Trophoblast cell (in vitro differentiated cells and primary cell): Measurements from ENCODE around the gene KHDC4.

ENCODE experiments used
- DNase-seq, 2 donors: peaks; one replicate each; pipeline ENCODE4 v3.0.0-alpha.2; 2016
- H2AFZ ChIP-seq: 2 replicates; pipeline ENCODE4 v1.6.1; 2013; ENCODE audit warnings: low read length, moderate library complexity, mild to moderate bottlenecking; ENCODE audit not compliant: insufficient read depth, poor library complexity
- H2AK5ac ChIP-seq: 2 replicates; pipeline ENCODE4 v1.6.1; 2013; ENCODE audit warnings: mild to moderate bottlenecking, low read length
- H2BK120ac ChIP-seq: 2 replicates; pipeline ENCODE4 v1.6.1; 2013; ENCODE audit warnings: low read length, mild to moderate bottlenecking, moderate library complexity; ENCODE audit not compliant: insufficient read depth, poor library complexity
- H2BK12ac ChIP-seq: 2 replicates; pipeline ENCODE4 v1.6.1; 2013; ENCODE audit warnings: mild to moderate bottlenecking, low read length, moderate library complexity
- H2BK5ac ChIP-seq: 2 replicates; pipeline ENCODE4 v1.6.1; 2013; ENCODE audit warnings: low read length, low read depth, moderate library complexity, mild to moderate bottlenecking; ENCODE audit not compliant: poor library complexity
- H3K14ac ChIP-seq: 2 replicates; pipeline ENCODE4 v1.6.1; 2013; ENCODE audit warnings: mild to moderate bottlenecking, low read length
- H3K18ac ChIP-seq: 2 replicates; pipeline ENCODE4 v1.6.1; 2013; ENCODE audit warnings: mild to moderate bottlenecking, low read length
- H3K23ac ChIP-seq: 2 replicates; pipeline ENCODE4 v1.6.1; 2013; ENCODE audit warnings: low read length
- H3K27ac ChIP-seq: 2 replicates; pipeline ENCODE4 v1.5.1; 2013; ENCODE audit warnings: low read depth, mild to moderate bottlenecking, inconsistent platforms, low read length, moderate library complexity
- H3K27me3 ChIP-seq: 2 replicates; pipeline ENCODE4 v1.6.1; 2013; ENCODE audit warnings: inconsistent platforms, mild to moderate bottlenecking, low read length, moderate library complexity; ENCODE audit not compliant: insufficient read depth
- H3K36me3 ChIP-seq, 2 experiments: 1 replicate in 1 of 2; 2 replicates in 1 of 2; pipeline ENCODE4 v1.6.1; 2013; ENCODE audit warnings: low read length in 2 of 2, mild to moderate bottlenecking in 2 of 2, moderate library complexity in 1 of 2; ENCODE audit not compliant: insufficient read depth in 2 of 2, control insufficient read depth in 1 of 2
- H3K4ac ChIP-seq: 2 replicates; pipeline ENCODE4 v1.6.1; 2013; ENCODE audit warnings: low read depth, mild to moderate bottlenecking, low read length, moderate library complexity
- H3K4me1 ChIP-seq, 2 experiments: 1 replicate in 1 of 2; 2 replicates in 1 of 2; pipeline ENCODE4 v1.6.1; 2013; ENCODE audit warnings: low read length in 2 of 2, mild to moderate bottlenecking in 2 of 2, moderate library complexity in 1 of 2; ENCODE audit not compliant: insufficient read depth in 2 of 2, control insufficient read depth in 1 of 2
- H3K4me2 ChIP-seq: 2 replicates; pipeline ENCODE4 v1.6.1; 2013; ENCODE audit warnings: inconsistent platforms, mild to moderate bottlenecking, low read length, moderate library complexity
- H3K4me3 ChIP-seq: 2 replicates; pipeline ENCODE4 v1.5.1; 2013; ENCODE audit warnings: mild to moderate bottlenecking, low read depth, low read length, inconsistent platforms
- H3K79me1 ChIP-seq: one replicate; pipeline ENCODE4 v1.6.1; 2013; ENCODE audit warnings: low read length
- H3K79me2 ChIP-seq: 2 replicates; pipeline ENCODE4 v1.6.1; 2013; ENCODE audit warnings: low read length, mild to moderate bottlenecking; ENCODE audit not compliant: control insufficient read depth, insufficient read depth, poor library complexity
- H3K9ac ChIP-seq: 2 replicates; pipeline ENCODE4 v1.6.1; 2013; ENCODE audit warnings: mild to moderate bottlenecking, low read length
- H3K9me3 ChIP-seq: 2 replicates; pipeline ENCODE4 v1.6.1; 2013; ENCODE audit warnings: low read depth, mild to moderate bottlenecking, control low read depth, inconsistent platforms, low read length; ENCODE audit not compliant: insufficient read depth
- H4K12ac ChIP-seq: 2 replicates; pipeline ENCODE4 v1.6.1; 2013; ENCODE audit warnings: low read depth, mild to moderate bottlenecking, low read length, moderate library complexity
- H4K8ac ChIP-seq: 2 replicates; pipeline ENCODE4 v1.6.1; 2013; ENCODE audit warnings: low read depth, mild to moderate bottlenecking, low read length, moderate library complexity
- H4K91ac ChIP-seq: one replicate; pipeline ENCODE4 v1.6.1; 2013; ENCODE audit warnings: low read depth, mild to moderate bottlenecking, low read length, moderate library complexity
- WGBS: extraction: QIAGEN DNeasy Blood & Tissue Kit; methylation state at CpG from one replicate; pipeline ENCODE4 v1.1.7; 2013; ENCODE audit warnings: missing lambda C conversion rate; ENCODE audit not compliant: insufficient read length, insufficient coverage; ENCODE audit errors: extremely low coverage; 5-methylcytosine and 5-hydroxymethylcytosine counted together

The KHDC4 gene

DNA sequence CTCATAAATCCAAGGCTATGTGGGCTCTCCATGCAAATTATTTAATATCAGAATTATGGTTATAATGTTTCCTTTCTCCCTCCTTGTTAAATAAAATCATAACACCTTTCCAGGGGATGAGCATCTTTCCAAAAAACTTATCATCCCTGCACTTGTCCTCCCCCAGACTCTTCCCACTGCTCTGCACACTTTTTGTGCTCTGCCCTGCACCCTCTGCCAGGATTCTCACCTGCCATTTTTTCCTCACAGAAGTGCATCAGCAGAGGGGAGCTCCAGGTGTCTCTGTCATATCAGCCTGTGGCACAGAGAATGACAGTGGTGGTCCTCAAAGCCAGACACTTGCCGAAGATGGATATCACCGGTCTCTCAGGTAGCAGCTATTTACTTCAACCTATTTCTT lies 54.0 kb downstream of the KHDC4 start:
- no peak overlapping the region for H2AK5ac ChIP-seq
- no peaks in the 10 kb centered on the region for H3K79me2 ChIP-seq
- DNase-seq = no peak
- no peak overlapping the region for H4K91ac ChIP-seq
- no peak overlapping the region for H3K23ac ChIP-seq
- H3K27me3 ChIP-seq = no peaks in the 10 kb centered on the region
- no peaks in the 10 kb centered on the region for H3K9me3 ChIP-seq
- no peak overlapping the region for H2BK5ac ChIP-seq
- no peak overlapping the region for H3K14ac ChIP-seq
- no peak overlapping the region for H3K9ac ChIP-seq
- no peaks in the 10 kb centered on the region for H3K36me3 ChIP-seq
- H3K4me1 ChIP-seq = no peaks in the 10 kb centered on the region
- H2BK12ac ChIP-seq = no peak overlapping the region
- H3K18ac ChIP-seq = no peak overlapping the region
- no peak overlapping the region for H2AFZ ChIP-seq
- H2BK120ac ChIP-seq = no peak overlapping the region
- WGBS = no CpG with 5 or more reads among the region's 2 CpGs
- no peak overlapping the region for H3K4me3 ChIP-seq
- H4K12ac ChIP-seq = no peak overlapping the region
- H4K8ac ChIP-seq = no peak overlapping the region
- H3K4ac ChIP-seq = no peak overlapping the region
- H3K27ac ChIP-seq = no peak overlapping the region
- no peak overlapping the region for H3K4me2 ChIP-seq
- no peaks in the 10 kb centered on the region for H3K79me1 ChIP-seq

DNA sequence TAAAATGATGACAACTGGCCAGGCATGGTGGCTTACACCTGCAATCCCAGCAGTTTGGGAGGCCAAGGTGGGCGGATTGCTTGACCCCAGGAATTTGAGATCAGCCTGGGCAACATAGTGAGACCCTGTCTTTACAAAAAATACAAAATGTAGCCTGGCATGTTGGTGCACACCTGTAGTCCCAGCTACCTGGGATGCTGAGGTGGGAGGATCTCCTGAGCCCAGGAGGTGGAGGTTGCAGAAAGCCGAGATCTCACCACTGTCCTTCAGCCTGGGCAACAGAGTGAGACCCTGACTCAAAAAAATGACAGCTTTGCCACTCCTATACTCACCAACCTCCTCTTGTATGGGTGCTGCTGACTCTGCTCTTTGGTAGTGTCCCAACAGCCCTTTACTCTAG lies 56.3 kb downstream of the KHDC4 start:
- H2BK12ac ChIP-seq = no peak overlapping the region

GRCh38 chr1:155873860-155874259 lies 60.4 kb downstream of the KHDC4 start:
- WGBS = no CpG with 5 or more reads among the region's 9 CpGs
- Histone ChIP-seq H4K12ac (no peak overlapping the region), H2BK12ac (no peak overlapping the region), H3K4me3 (no peak overlapping the region), H3K14ac (no peak overlapping the region), H3K9ac (no peak overlapping the region), H2AK5ac (no peak overlapping the region), H4K8ac (no peak overlapping the region), H2BK5ac (no peak overlapping the region), H4K91ac (no peak overlapping the region), H3K9me3 (no peaks in the 10 kb centered on the region), H3K4me1 (no peaks in the 10 kb centered on the region), H3K79me1 (no peaks in the 10 kb centered on the region), H3K23ac (no peak overlapping the region), H2BK120ac (no peak overlapping the region), H3K79me2 (no peaks in the 10 kb centered on the region), H3K18ac (no peak overlapping the region), H3K27ac (no peak overlapping the region), H3K27me3 (no peaks in the 10 kb centered on the region), H2AFZ (no peak overlapping the region), H3K36me3 (no peaks in the 10 kb centered on the region), H3K4me2 (no peak overlapping the region), H3K4ac (no peak overlapping the region)
- DNase-seq = no peak

More for the DNA sequence above, 56.3 kb downstream of the KHDC4 start:
- Histone ChIP-seq H2AK5ac (no peak overlapping the region), H3K27ac (no peak overlapping the region), H3K79me1 (no peaks in the 10 kb centered on the region), H2AFZ (no peak overlapping the region), H2BK120ac (no peak overlapping the region), H3K4me1 (no peaks in the 10 kb centered on the region), H3K9ac (no peak overlapping the region), H4K12ac (no peak overlapping the region), H3K18ac (no peak overlapping the region), H3K79me2 (no peaks in the 10 kb centered on the region), H3K4ac (no peak overlapping the region), H3K9me3 (no peaks in the 10 kb centered on the region), H4K91ac (no peak overlapping the region), H3K27me3 (no peaks in the 10 kb centered on the region), H3K23ac (no peak overlapping the region), H3K4me3 (no peak overlapping the region), H3K4me2 (no peak overlapping the region), H3K36me3 (no peaks in the 10 kb centered on the region), H4K8ac (no peak overlapping the region), H3K14ac (no peak overlapping the region), H2BK5ac (no peak overlapping the region)
- no CpG with 5 or more reads among the region's 2 CpGs for WGBS
- DNase-seq = no peak

GRCh38 chr1:155872527-155872926 lies 61.7 kb downstream of the KHDC4 start:
- DNase-seq = no peak
- H4K8ac ChIP-seq = no peak overlapping the region
- H2AK5ac ChIP-seq = no peak overlapping the region
- no peaks in the 10 kb centered on the region for H3K4me1 ChIP-seq
- no peak overlapping the region for H2BK5ac ChIP-seq
- H2AFZ ChIP-seq = no peak overlapping the region
- H3K9me3 ChIP-seq = no peaks in the 10 kb centered on the region
- H3K4me2 ChIP-seq = no peak overlapping the region
- H3K4me3 ChIP-seq = no peak overlapping the region
- no peak overlapping the region for H3K23ac ChIP-seq
- H2BK12ac ChIP-seq = no peak overlapping the region
- H3K79me1 ChIP-seq = no peaks in the 10 kb centered on the region
- no peak overlapping the region for H4K12ac ChIP-seq
- H3K79me2 ChIP-seq = no peaks in the 10 kb centered on the region
- no peaks in the 10 kb centered on the region for H3K36me3 ChIP-seq
- no CpG with 5 or more reads among the region's 5 CpGs for WGBS
- no peak overlapping the region for H2BK120ac ChIP-seq
- no peak overlapping the region for H3K18ac ChIP-seq
- no peak overlapping the region for H4K91ac ChIP-seq
- no peak overlapping the region for H3K14ac ChIP-seq
- no peak overlapping the region for H3K4ac ChIP-seq
- H3K27me3 ChIP-seq = no peaks in the 10 kb centered on the region
- no peak overlapping the region for H3K27ac ChIP-seq
- H3K9ac ChIP-seq = no peak overlapping the region
